ENCODE data around the gene ANKDD1B. TPM values are rescaled to one million over a fixed set of nuclear protein-coding genes. Genes with fewer than 3 reads are reported as not detected.
A peak's percentile ranks its signal among the peaks of the same experiment; 100 is the strongest.

Gene ANKDD1B
- total RNA-seq, 2 experiments from 2014 or later, result not detected

GRCh38 chr5:75663579-75664284, 52.5 kb downstream of the ANKDD1B start:
- H3K36me3 Mint-ChIP-seq, result peaks cover 1% of the 10 kb centered on the region
- H3K27me3 Mint-ChIP-seq, result no peaks in the 10 kb centered on the region
- H3K9me3 Mint-ChIP-seq, result no peaks in the 10 kb centered on the region
- no peak overlapping the region for H3K4me3 Mint-ChIP-seq
- no peak for DNase-seq
- no peak overlapping the region for H3K27ac Mint-ChIP-seq
- peaks cover 12% of the 10 kb centered on the region for H3K4me1 Mint-ChIP-seq

- DNase-seq, result no peak
- no peaks in the 10 kb centered on the region for H3K27me3 Mint-ChIP-seq
- no peaks in the 10 kb centered on the region for H3K36me3 Mint-ChIP-seq
- H3K4me3 Mint-ChIP-seq, result no peak overlapping the region
- H3K4me1 Mint-ChIP-seq, result peaks cover 21% of the 10 kb centered on the region
- H3K27ac Mint-ChIP-seq, result no peak overlapping the region
- H3K9me3 Mint-ChIP-seq, result no peaks in the 10 kb centered on the region
Observed at GRCh38 chr5:75664979-75665378, 53.7 kb downstream of the ANKDD1B start.

- Mint-ChIP-seq H3K27ac (no peak overlapping the region), H3K4me1 (peaks cover 28% of the 10 kb centered on the region), H3K36me3 (peaks cover 5% of the 10 kb centered on the region), H3K27me3 (no peaks in the 10 kb centered on the region), H3K9me3 (no peaks in the 10 kb centered on the region), H3K4me3 (no peak overlapping the region)
- DNase-seq, result no peak
Observed at GRCh38 chr5:75666801-75667200, 55.5 kb downstream of the ANKDD1B start.

- H3K27ac Mint-ChIP-seq, result no peak overlapping the region
- H3K27me3 Mint-ChIP-seq, result no peaks in the 10 kb centered on the region
- no peak for DNase-seq
- H3K4me1 Mint-ChIP-seq, result peaks cover 28% of the 10 kb centered on the region
- H3K4me3 Mint-ChIP-seq, result no peak overlapping the region
- no peaks in the 10 kb centered on the region for H3K9me3 Mint-ChIP-seq
- H3K36me3 Mint-ChIP-seq, result peaks cover 9% of the 10 kb centered on the region
Observed at GRCh38 chr5:75667586-75667985, 56.3 kb downstream of the ANKDD1B start.

GRCh38 chr5:75668445-75668844, 57.2 kb downstream of the ANKDD1B start:
- no peaks in the 10 kb centered on the region for H3K9me3 Mint-ChIP-seq
- H3K4me1 Mint-ChIP-seq, result peaks cover 28% of the 10 kb centered on the region
- H3K27ac Mint-ChIP-seq, result no peak overlapping the region
- no peaks in the 10 kb centered on the region for H3K27me3 Mint-ChIP-seq
- no peak for DNase-seq
- peaks cover 10% of the 10 kb centered on the region for H3K36me3 Mint-ChIP-seq
- H3K4me3 Mint-ChIP-seq, result peak overlapping the region; percentile 73

GRCh38 chr5:75668977-75669689, 57.9 kb downstream of the ANKDD1B start:
- Mint-ChIP-seq H3K27ac (peak overlapping the region; percentile 82), H3K4me3 (peak overlapping the region; percentile 73), H3K36me3 (peaks cover 10% of the 10 kb centered on the region), H3K9me3 (no peaks in the 10 kb centered on the region), H3K27me3 (no peaks in the 10 kb centered on the region), H3K4me1 (peaks cover 28% of the 10 kb centered on the region)
- DNase-seq, result peak; percentile 67

- peaks cover 10% of the 10 kb centered on the region for H3K36me3 Mint-ChIP-seq
- H3K9me3 Mint-ChIP-seq, result no peaks in the 10 kb centered on the region
- no peaks in the 10 kb centered on the region for H3K27me3 Mint-ChIP-seq
- DNase-seq, result no peak
- peaks cover 28% of the 10 kb centered on the region for H3K4me1 Mint-ChIP-seq
- H3K4me3 Mint-ChIP-seq, result no peak overlapping the region
- H3K27ac Mint-ChIP-seq, result no peak overlapping the region
Observed at GRCh38 chr5:75670577-75670976, 59.3 kb downstream of the ANKDD1B start.

GRCh38 chr5:75671506-75671905, 60.3 kb downstream of the ANKDD1B start:
- Mint-ChIP-seq H3K4me3 (no peak overlapping the region), H3K36me3 (peaks cover 10% of the 10 kb centered on the region), H3K27ac (peak overlapping the region; percentile 39), H3K27me3 (no peaks in the 10 kb centered on the region), H3K9me3 (no peaks in the 10 kb centered on the region), H3K4me1 (peaks cover 28% of the 10 kb centered on the region)
- no peak for DNase-seq

- no peak for DNase-seq
- no peak overlapping the region for H3K27ac Mint-ChIP-seq
- no peak overlapping the region for H3K4me3 Mint-ChIP-seq
- no peaks in the 10 kb centered on the region for H3K9me3 Mint-ChIP-seq
- H3K27me3 Mint-ChIP-seq, result no peaks in the 10 kb centered on the region
- H3K36me3 Mint-ChIP-seq, result peaks cover 14% of the 10 kb centered on the region
- peaks cover 31% of the 10 kb centered on the region for H3K4me1 Mint-ChIP-seq
Observed at GRCh38 chr5:75672616-75673015, 61.4 kb downstream of the ANKDD1B start.

- H3K9me3 Mint-ChIP-seq, result no peaks in the 10 kb centered on the region
- no peak overlapping the region for H3K4me3 Mint-ChIP-seq
- peaks cover 18% of the 10 kb centered on the region for H3K36me3 Mint-ChIP-seq
- no peak for DNase-seq
- peaks cover 17% of the 10 kb centered on the region for H3K4me1 Mint-ChIP-seq
- no peak overlapping the region for H3K27ac Mint-ChIP-seq
- no peaks in the 10 kb centered on the region for H3K27me3 Mint-ChIP-seq
Observed at GRCh38 chr5:75675783-75676182, 64.5 kb downstream of the ANKDD1B start.

GRCh38 chr5:75677607-75678006, 66.4 kb downstream of the ANKDD1B start:
- Mint-ChIP-seq H3K36me3 (peaks cover 9% of the 10 kb centered on the region), H3K27ac (peak overlapping the region; percentile 72), H3K4me1 (peaks cover 13% of the 10 kb centered on the region), H3K4me3 (peak overlapping the region; percentile 48), H3K9me3 (no peaks in the 10 kb centered on the region), H3K27me3 (no peaks in the 10 kb centered on the region)
- DNase-seq, result no peak

- Mint-ChIP-seq H3K4me3 (peak overlapping the region; percentile 48), H3K9me3 (no peaks in the 10 kb centered on the region), H3K4me1 (peaks cover 13% of the 10 kb centered on the region), H3K36me3 (peaks cover 8% of the 10 kb centered on the region), H3K27me3 (no peaks in the 10 kb centered on the region), H3K27ac (peak overlapping the region; percentile 72)
- DNase-seq, result no peak
Observed at GRCh38 chr5:75678155-75678554, 66.9 kb downstream of the ANKDD1B start.

GRCh38 chr5:75681125-75681830, 70.0 kb downstream of the ANKDD1B start:
- DNase-seq, result no peak
- no peak overlapping the region for H3K4me3 Mint-ChIP-seq

GRCh38 chr5:75685141-75685540, 73.9 kb downstream of the ANKDD1B start:
- peaks cover 1% of the 10 kb centered on the region for H3K36me3 Mint-ChIP-seq
- no peaks in the 10 kb centered on the region for H3K27me3 Mint-ChIP-seq
- H3K4me3 Mint-ChIP-seq, result no peak overlapping the region
- no peak for DNase-seq
- H3K4me1 Mint-ChIP-seq, result peaks cover 2% of the 10 kb centered on the region
- H3K9me3 Mint-ChIP-seq, result no peaks in the 10 kb centered on the region
- H3K27ac Mint-ChIP-seq, result no peak overlapping the region

More at GRCh38 chr5:75681125-75681830, 70.0 kb downstream of the ANKDD1B start:
- peaks cover 8% of the 10 kb centered on the region for H3K36me3 Mint-ChIP-seq
- H3K4me1 Mint-ChIP-seq, result peaks cover 13% of the 10 kb centered on the region
- no peaks in the 10 kb centered on the region for H3K27me3 Mint-ChIP-seq
- no peaks in the 10 kb centered on the region for H3K9me3 Mint-ChIP-seq
- H3K27ac Mint-ChIP-seq, result no peak overlapping the region

GRCh38 chr5:75686480-75686879, 75.2 kb downstream of the ANKDD1B start:
- Mint-ChIP-seq H3K9me3 (no peaks in the 10 kb centered on the region), H3K4me1 (no peaks in the 10 kb centered on the region), H3K4me3 (no peak overlapping the region), H3K36me3 (peaks cover 1% of the 10 kb centered on the region), H3K27me3 (no peaks in the 10 kb centered on the region), H3K27ac (no peak overlapping the region)
- no peak for DNase-seq
